ENCODE measurements around the gene EVL.

- no peak for TF ChIP-seq SUZ12 (IDR thresholded peaks at IDR 0.05; ENCODE audit: extremely low read depth, insufficient read depth, insufficient read length)
- TF ChIP-seq ZNF274 (IDR thresholded peaks at IDR 0.05; ENCODE audit: low read depth, low read length): no peak
- TF ChIP-seq YY1 (IDR thresholded peaks at IDR 0.05; ENCODE audit: insufficient read depth, insufficient read length): no peak
Measured at GRCh38 chr14:100065111-100065871, at the start of gene EVL.
